ENCODE measurements around the gene ZER1. TPM values are rescaled to one million over a fixed set of nuclear protein-coding genes. Genes with fewer than 3 reads are reported as not detected.

Gene ZER1
- total RNA-seq, 1 donor from 2014 or later, result 38.0 TPM

DNA sequence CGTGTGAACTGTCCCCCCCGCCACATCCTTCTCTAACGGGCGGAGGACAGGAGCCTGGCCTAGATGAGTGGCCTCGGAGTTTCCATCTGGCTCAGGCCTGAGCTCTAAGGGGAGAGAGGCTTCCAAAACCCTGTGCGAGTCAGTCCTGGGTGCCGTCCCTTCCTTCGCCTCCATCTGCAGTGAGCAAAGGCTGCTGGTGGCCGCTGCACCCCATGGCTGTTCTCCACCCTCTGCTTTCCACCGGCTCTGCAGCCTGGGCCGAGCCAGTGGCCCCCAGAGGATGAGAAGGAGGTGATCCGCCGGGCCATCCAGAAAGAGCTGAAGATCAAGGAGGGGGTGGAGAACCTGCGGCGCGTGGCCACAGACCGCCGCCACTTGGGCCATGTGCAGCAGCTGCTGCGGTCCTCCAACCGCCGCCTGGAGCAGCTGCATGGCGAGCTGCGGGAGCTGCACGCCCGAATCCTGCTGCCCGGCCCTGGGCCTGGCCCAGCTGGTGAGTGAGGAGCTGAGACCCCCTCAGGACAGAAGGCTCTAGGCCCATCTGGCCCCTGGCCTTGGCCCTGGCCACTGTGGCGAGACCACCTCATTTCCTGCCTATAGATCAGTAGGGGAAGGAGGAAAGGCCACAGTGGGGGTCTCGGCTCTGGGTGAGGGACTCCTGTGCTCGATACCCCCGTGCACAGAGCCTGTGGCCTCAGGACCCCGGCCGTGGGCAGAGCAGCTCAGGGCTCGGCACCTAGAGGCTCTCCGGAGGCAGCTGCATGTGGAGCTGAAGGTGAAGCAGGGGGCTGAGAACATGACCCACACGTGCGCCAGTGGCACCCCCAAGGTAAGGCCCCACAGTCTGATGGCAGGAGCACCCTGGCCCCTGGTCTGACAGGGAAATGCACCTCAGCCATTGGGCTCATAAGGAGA, 66.4 kb downstream of the ZER1 start:
- Mint-ChIP-seq H3K27me3 (ENCODE audit: unreplicated experiment) (peaks cover 3% of the 10 kb centered on the region), H3K27ac (ENCODE audit: unreplicated experiment) (no peak overlapping the region), H3K9me3 (ENCODE audit: unreplicated experiment) (no peaks in the 10 kb centered on the region), H3K36me3 (ENCODE audit: unreplicated experiment) (no peaks in the 10 kb centered on the region), H3K4me1 (ENCODE audit: low read depth, unreplicated experiment) (no peaks in the 10 kb centered on the region), H3K4me3 (ENCODE audit: unreplicated experiment) (no peak overlapping the region)
- DNase-seq, result no peak
- TF ChIP-seq CTCF (IDR thresholded peaks at IDR 0.05; ENCODE audit: partially characterized antibody, unreplicated experiment), result no peak

- DNase-seq, result no peak
- H3K4me1 Mint-ChIP-seq (ENCODE audit: low read depth, unreplicated experiment), result no peaks in the 10 kb centered on the region
- no peak overlapping the region for H3K4me3 Mint-ChIP-seq (ENCODE audit: unreplicated experiment)
- no peak overlapping the region for H3K27ac Mint-ChIP-seq (ENCODE audit: unreplicated experiment)
- TF ChIP-seq CTCF (IDR thresholded peaks at IDR 0.05; ENCODE audit: partially characterized antibody, unreplicated experiment), result no peak
- H3K9me3 Mint-ChIP-seq (ENCODE audit: unreplicated experiment), result no peaks in the 10 kb centered on the region
- peaks cover 3% of the 10 kb centered on the region for H3K27me3 Mint-ChIP-seq (ENCODE audit: unreplicated experiment)
- no peaks in the 10 kb centered on the region for H3K36me3 Mint-ChIP-seq (ENCODE audit: unreplicated experiment)
Measured at GRCh38 chr9:128704356-128704670, 67.4 kb downstream of the ZER1 start.

- no peak overlapping the region for H3K27ac Mint-ChIP-seq (ENCODE audit: unreplicated experiment)
- no peaks in the 10 kb centered on the region for H3K9me3 Mint-ChIP-seq (ENCODE audit: unreplicated experiment)
- no peaks in the 10 kb centered on the region for H3K4me1 Mint-ChIP-seq (ENCODE audit: low read depth, unreplicated experiment)
- TF ChIP-seq CTCF (IDR thresholded peaks at IDR 0.05; ENCODE audit: partially characterized antibody, unreplicated experiment), result no peak
- peak overlapping the region; percentile 67 for H3K4me3 Mint-ChIP-seq (ENCODE audit: unreplicated experiment)
- DNase-seq, result no peak
- H3K27me3 Mint-ChIP-seq (ENCODE audit: unreplicated experiment), result peaks cover 3% of the 10 kb centered on the region
- H3K36me3 Mint-ChIP-seq (ENCODE audit: unreplicated experiment), result no peaks in the 10 kb centered on the region
Measured at GRCh38 chr9:128703616-128704355, 67.9 kb downstream of the ZER1 start.

GRCh38 chr9:128702949-128703615, 68.6 kb downstream of the ZER1 start:
- no peaks in the 10 kb centered on the region for H3K4me1 Mint-ChIP-seq (ENCODE audit: low read depth, unreplicated experiment)
- no peaks in the 10 kb centered on the region for H3K36me3 Mint-ChIP-seq (ENCODE audit: unreplicated experiment)
- peaks cover 3% of the 10 kb centered on the region for H3K27me3 Mint-ChIP-seq (ENCODE audit: unreplicated experiment)
- no peaks in the 10 kb centered on the region for H3K9me3 Mint-ChIP-seq (ENCODE audit: unreplicated experiment)
- no peak overlapping the region for H3K27ac Mint-ChIP-seq (ENCODE audit: unreplicated experiment)
- peak overlapping the region; percentile 67 for H3K4me3 Mint-ChIP-seq (ENCODE audit: unreplicated experiment)
- TF ChIP-seq CTCF (IDR thresholded peaks at IDR 0.05; ENCODE audit: partially characterized antibody, unreplicated experiment), result no peak
- DNase-seq, result peak; percentile 35

Measured in glutamatergic neuron (in vitro differentiated cells).